Ovary (tissue), 9 donors: ENCODE results near the gene CCDC3. TPM values are rescaled to one million over a fixed set of nuclear protein-coding genes. Genes with fewer than 3 reads are reported as not detected.
A peak's percentile ranks its signal among the peaks of the same experiment; 100 is the strongest.

ENCODE experiments used
- DNase-seq, 5 donors: peaks; one replicate each; pipeline ENCODE4 v3.0.0-alpha.2; 2019 to 2020
- H3K27ac ChIP-seq, 2 donors: fragments of 200-600 bp; one replicate each; pipeline versions ENCODE4 v1.5.1 to v1.8.0; 2019 to 2022
- H3K27me3 ChIP-seq: fragments of 200-600 bp; one replicate; pipeline ENCODE4 v1.8.0; 2022
- H3K36me3 ChIP-seq: fragments of 200-600 bp; sonication (generic); one replicate; pipeline ENCODE4 v1.5.1; 2019
- H3K4me1 ChIP-seq: one replicate; pipeline ENCODE4 v1.8.1; 2013; ENCODE audit warnings: mild to moderate bottlenecking, moderate library complexity; ENCODE audit not compliant: insufficient read depth
- H3K4me3 ChIP-seq: fragments of 200-600 bp; sonication (generic); one replicate; pipeline ENCODE4 v1.5.1; 2017
- H3K9me3 ChIP-seq, 2 donors: fragments of 200-600 bp in 1 of 2; sonication (generic) in 1 of 2; one replicate each; pipeline versions ENCODE4 v1.5.1 to v1.8.1; 2013 to 2019; ENCODE audit warnings: mild to moderate bottlenecking in 1 of 2, moderate library complexity in 1 of 2
- EP300 ChIP-seq: sonication (generic); formaldehyde crosslinking; IDR thresholded peaks from one replicate; pipeline ENCODE4 v1.6.1; 2017; ENCODE audit warnings: antibody characterized with exemption
- POLR2A ChIP-seq: fragments of 450-650 bp; IDR thresholded peaks from one replicate; pipeline ENCODE4 v1.6.1; 2017; ENCODE audit warnings: antibody characterized with exemption, mild to moderate bottlenecking, moderate library complexity
- WGBS, 3 donors: extraction: QIAGEN DNeasy Blood & Tissue Kit in 1 of 3; methylation state at CpG; one replicate each; pipeline versions ENCODE4 v1.1.5 to v1.1.7; 2013 to 2017; 5-methylcytosine and 5-hydroxymethylcytosine counted together
- intact Hi-C, 4 donors: fragments of 100-400 bp; cut with DNase I; formaldehyde crosslinking; loops; one replicate each; pipeline versions ENCODE4 v1.11.0 to v1.15.1; 2022 to 2023
- polyA plus RNA-seq, 2 donors: library from polyadenylated mRNA; stranded (reverse); fragments of 200-250 nt in 1 of 2; fragments of 350-450 nt in 1 of 2; fragmentation: Illumina TruSeq in 1 of 2; extraction: RNeasy Lipid Tissue Mini Kit (QIAGEN cat#74804) in 1 of 2; gene quantifications; one replicate each; pipeline ENCODE4 v1.2.3, GENCODE V29; 2013 to 2014
- total RNA-seq, 7 donors: library from RNA; depleted of rRNA in 2 of 7; stranded (reverse); fragments of >200 nt in 2 of 7; fragmentation: NEBNext Ultra II Directional in 3 of 7; extraction: Animal tissue kit (Norgen Biotek cat#: 25700) in 3 of 7; gene quantifications; one replicate each; pipeline versions ENCODE4 v1.1.0 to v1.2.4, GENCODE V29; 2016 to 2023
- TF ChIP-seq, protein P1 (sequence below), 3 donors: fragments of 450-650 bp in 2 of 3; fragments of 200-600 bp in 1 of 3; IDR thresholded peaks; one replicate each; pipeline versions ENCODE4 v1.5.1 to v1.8.0; 2016 to 2022; ENCODE audit warnings: antibody characterized with exemption in 3 of 3, mild to moderate bottlenecking in 1 of 3
- donor health status: DM: no; HTN: no; CAD: no; lungs with moderate emphysema.
- donor health status: DM: no; HTN: no; CAD: no.
- donor health status: Bipolar disorder and iron deficiency.
- donor health status: DM: yes; HTN: yes; CAD: no.
- donor health status: DM: no; HTN: no; CAD: no.
- donor health status: DM: yes; HTN: yes; CAD: no.

CCDC3 gene
- total and polyA plus RNA-seq, 9 donors: 14.3 to 190 (median 53.7) TPM

DNA sequence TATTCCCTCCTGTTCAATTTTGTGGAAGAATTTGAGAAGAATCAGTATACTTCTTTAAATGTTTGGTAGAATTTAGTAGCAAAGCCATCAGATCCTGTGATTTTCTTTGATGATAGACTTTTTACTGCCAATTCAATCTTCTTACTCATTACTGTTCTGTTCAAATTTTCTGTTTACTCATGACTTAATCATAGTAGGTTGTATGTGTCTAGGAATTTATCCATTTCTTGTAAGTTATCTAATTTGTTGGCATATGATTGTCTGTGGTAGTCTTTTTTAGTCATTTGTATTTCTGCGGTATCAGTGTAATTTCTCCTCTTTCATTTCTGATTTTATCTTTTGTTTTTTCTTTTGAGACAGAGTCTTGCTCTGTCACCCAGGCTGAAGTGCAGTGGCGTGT lies 87.4 kb downstream of the CCDC3 start:
- 76 to 92% (median 92%) methylated on average over 2 of the region's 2 CpGs for WGBS, 3 donors
- H3K4me3 ChIP-seq: no peak overlapping the region
- intact Hi-C loops: no loop called here
- peaks cover 4% of the 10 kb centered on the region for H3K4me1 ChIP-seq
- no peak overlapping the region for H3K27ac ChIP-seq
- TF ChIP-seq EP300: no peak
- TF ChIP-seq, protein P1, sequence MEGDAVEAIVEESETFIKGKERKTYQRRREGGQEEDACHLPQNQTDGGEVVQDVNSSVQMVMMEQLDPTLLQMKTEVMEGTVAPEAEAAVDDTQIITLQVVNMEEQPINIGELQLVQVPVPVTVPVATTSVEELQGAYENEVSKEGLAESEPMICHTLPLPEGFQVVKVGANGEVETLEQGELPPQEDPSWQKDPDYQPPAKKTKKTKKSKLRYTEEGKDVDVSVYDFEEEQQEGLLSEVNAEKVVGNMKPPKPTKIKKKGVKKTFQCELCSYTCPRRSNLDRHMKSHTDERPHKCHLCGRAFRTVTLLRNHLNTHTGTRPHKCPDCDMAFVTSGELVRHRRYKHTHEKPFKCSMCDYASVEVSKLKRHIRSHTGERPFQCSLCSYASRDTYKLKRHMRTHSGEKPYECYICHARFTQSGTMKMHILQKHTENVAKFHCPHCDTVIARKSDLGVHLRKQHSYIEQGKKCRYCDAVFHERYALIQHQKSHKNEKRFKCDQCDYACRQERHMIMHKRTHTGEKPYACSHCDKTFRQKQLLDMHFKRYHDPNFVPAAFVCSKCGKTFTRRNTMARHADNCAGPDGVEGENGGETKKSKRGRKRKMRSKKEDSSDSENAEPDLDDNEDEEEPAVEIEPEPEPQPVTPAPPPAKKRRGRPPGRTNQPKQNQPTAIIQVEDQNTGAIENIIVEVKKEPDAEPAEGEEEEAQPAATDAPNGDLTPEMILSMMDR (IDR thresholded peaks at IDR 0.05): no peak
- TF ChIP-seq POLR2A: no peak
- H3K9me3 ChIP-seq: no peaks in the 10 kb centered on the region
- no peaks in the 10 kb centered on the region for H3K27me3 ChIP-seq
- DNase-seq: no peak
- H3K36me3 ChIP-seq: no peaks in the 10 kb centered on the region

DNA sequence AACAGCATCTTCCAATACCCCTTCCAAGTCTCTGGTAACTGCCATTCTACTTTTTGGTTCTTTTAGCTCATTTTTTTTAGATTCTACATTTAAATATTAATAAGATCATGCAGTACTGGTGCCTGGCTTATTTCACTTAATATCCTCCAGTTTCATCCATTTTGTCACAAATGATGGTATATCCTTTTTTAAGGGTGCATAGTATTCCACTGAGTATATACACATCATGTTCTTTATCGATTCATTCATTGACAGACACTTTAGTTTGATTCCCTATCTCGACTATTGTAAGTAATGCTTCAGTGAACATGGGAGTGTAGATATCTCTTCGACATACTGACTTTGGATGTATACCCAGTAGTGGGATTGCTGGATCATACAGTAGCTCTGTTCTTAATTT lies 89.7 kb downstream of the CCDC3 start:
- Histone ChIP-seq H3K4me3 (no peak overlapping the region), H3K36me3 (no peaks in the 10 kb centered on the region), H3K27ac (no peak overlapping the region), H3K27me3 (no peaks in the 10 kb centered on the region), H3K9me3 (no peaks in the 10 kb centered on the region), H3K4me1 (peaks cover 4% of the 10 kb centered on the region)
- WGBS, 3 donors: 95 to 98% (median 97%) methylated on average over 3 of the region's 3 CpGs
- intact Hi-C loops: no loop called here
- TF ChIP-seq EP300: no peak
- TF ChIP-seq POLR2A: no peak
- TF ChIP-seq, protein P1 (IDR thresholded peaks at IDR 0.05): no peak
- no peak for DNase-seq

DNA sequence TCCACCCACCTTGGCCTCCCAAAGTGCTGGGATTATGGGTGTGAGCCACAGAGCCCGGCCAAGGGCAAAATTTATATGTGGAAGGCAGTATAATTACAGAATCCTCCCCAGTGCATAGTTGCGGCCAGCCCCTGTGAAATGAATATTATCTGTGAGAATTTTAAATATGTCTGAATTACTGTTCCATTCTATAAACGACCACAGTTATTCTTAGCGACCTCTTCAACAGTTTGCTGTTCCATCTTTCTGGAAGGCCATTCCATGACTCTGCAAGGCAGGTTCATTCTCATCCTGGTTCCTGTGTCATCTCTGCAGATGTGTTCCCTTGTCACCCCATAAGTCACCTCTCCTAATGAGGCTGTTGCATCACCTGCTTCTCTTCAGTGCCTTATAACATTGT lies 90.7 kb downstream of the CCDC3 start:
- Histone ChIP-seq H3K9me3 (no peaks in the 10 kb centered on the region), H3K27ac (no peak overlapping the region), H3K27me3 (no peaks in the 10 kb centered on the region), H3K36me3 (no peaks in the 10 kb centered on the region), H3K4me3 (no peak overlapping the region), H3K4me1 (peaks cover 4% of the 10 kb centered on the region)
- DNase-seq: no peak
- TF ChIP-seq POLR2A: no peak
- TF ChIP-seq EP300: no peak
- TF ChIP-seq, protein P1 (IDR thresholded peaks at IDR 0.05): no peak
- intact Hi-C loops: no loop called here
- 73 to 88% (median 86%) methylated on average over 4 of the region's 4 CpGs for WGBS, 3 donors

DNA sequence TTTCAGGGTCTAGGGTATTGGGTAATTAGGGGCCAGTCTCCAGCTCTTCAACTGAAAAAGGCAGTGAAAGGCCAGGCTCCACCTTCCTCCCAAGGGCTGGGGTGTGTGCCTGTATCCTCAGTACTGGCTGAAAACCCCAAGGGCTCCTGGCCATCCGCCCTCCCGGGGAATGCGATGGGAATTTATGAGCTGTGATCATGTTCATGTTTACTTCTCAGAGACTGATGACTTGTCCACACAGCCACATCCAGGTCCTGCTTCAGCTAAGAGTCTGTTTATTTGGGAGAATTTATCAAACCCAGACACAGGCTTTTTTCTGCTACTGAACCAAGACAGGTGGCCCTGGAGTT lies 91.7 kb downstream of the CCDC3 start:
- no peaks in the 10 kb centered on the region for H3K36me3 ChIP-seq

More for the DNA sequence above, 91.7 kb downstream of the CCDC3 start:
- TF ChIP-seq POLR2A: no peak
- TF ChIP-seq, protein P1 (IDR thresholded peaks at IDR 0.05): no peak
- TF ChIP-seq EP300: no peak
- WGBS, 3 donors: 35 to 67% (median 46%) methylated on average over 3 of the region's 3 CpGs
- DNase-seq: peak in 2 of 5 donors; percentile 41 to 48
- Histone ChIP-seq H3K4me3 (no peak overlapping the region), H3K9me3 (no peaks in the 10 kb centered on the region), H3K27me3 (no peaks in the 10 kb centered on the region), H3K27ac (peak overlapping the region in 1 of 2 donors; percentile 13), H3K4me1 (peaks cover 2% of the 10 kb centered on the region)
- intact Hi-C loops: loop anchor here in 3 of 4 donors (10.0 kb wide), 4 partner anchors 125 to 645 kb away; no protein-coding TSS in a partner anchor
